ENCODE data around the gene CLSTN1. TPM values are rescaled to one million over a fixed set of nuclear protein-coding genes. Genes with fewer than 3 reads are reported as not detected.

Gene CLSTN1
- total RNA-seq, 1 donor from 2014 or later = 62.7 TPM

DNA sequence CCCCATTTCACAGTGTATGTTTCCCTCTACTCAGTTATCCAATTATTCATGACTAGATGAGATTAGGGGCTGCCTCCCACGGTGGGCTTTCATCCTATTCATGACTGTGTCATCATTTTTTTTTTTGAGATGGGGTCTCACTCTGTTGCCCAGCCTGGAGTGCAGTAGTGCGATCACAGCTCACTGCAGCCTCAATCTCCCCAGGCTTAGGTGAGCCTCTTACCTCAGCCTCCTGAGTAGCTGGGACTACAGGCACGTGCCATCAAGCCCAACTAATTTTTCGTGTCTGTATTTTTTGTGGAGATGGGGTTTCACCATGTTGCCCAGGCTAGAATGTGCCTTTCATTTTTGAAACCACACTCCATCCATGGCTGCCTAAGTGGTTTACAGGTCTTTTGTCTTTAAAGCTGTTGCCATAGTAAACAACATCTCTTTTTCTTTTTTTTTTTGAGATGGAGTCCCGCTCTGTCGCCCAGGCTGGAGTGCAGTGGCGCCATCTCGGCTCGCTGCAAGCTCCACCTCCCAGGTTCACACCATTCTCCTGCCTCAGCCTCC is 112.2 kb downstream of the CLSTN1 start:
- no peak for DNase-seq

DNA sequence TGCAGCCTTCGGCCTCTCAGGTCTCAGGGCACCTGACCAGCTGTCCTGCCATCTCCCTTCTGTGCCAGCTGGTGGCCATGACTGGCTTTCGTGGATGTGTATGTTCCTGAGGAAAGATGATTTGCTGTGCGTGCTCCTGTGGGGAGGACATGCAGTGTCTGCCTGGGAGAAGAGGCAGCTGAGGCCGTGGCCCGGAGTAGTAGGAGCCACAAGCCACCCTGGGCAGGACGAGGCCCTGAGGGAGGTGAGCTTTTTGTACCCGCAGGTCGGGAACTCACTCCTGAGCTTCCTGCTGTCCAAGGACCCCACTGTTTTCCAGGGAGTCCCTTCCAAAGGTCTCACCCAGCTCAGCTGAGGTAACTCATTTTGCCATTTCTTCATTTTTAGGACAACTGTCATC is 113.7 kb downstream of the CLSTN1 start:
- no peak for DNase-seq

GRCh38 chr1:9706178-9706577 is 117.6 kb downstream of the CLSTN1 start:
- DNase-seq = no peak

- DNase-seq = no peak
Observed at GRCh38 chr1:9705337-9706093, 118.2 kb downstream of the CLSTN1 start.

DNA sequence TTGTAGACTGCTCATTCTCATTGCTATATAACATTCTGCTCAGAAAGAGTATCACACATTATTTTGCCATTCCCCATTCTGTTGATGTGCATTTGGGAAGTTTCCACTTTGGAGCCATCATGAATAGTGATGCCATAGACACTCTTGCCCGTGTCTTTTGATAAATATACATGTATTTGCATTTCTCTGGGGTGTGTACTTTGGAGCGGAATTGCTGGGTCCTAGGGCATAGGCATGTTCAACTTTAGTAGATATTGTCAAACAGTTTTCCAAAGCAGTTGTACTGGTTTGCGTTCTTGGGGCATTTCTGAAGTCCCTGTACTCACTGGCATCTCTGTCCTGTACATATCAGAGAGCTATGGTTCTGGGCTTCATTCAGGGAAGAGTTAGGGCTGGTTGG is 120.1 kb downstream of the CLSTN1 start:
- DNase-seq = no peak

- no peak for DNase-seq
Observed at GRCh38 chr1:9703165-9703509, 120.6 kb downstream of the CLSTN1 start.

- DNase-seq = no peak
Observed at GRCh38 chr1:9701665-9702064, 122.1 kb downstream of the CLSTN1 start.

GRCh38 chr1:9700340-9700739 is 123.4 kb downstream of the CLSTN1 start:
- no peak for DNase-seq

DNA sequence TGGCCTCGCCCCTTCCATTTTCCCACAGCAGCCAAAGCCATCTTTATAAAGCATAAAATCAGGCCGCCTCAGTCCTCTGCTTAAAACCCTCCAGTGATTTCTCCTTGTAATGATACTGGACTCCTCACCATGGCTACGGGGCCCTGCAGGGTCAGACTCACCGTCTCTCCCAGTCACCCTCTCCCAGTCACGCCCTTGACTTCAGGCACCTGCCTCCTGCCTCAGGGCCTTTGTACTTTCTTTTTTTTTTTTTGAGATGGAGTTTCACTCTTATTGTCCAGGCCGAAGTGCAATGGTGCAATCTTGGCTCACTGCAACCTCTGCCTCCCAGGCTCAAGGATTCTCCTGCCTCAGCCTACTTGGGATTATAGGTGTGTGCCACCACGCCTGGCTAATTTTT is 124.4 kb downstream of the CLSTN1 start:
- DNase-seq = no peak

DNA sequence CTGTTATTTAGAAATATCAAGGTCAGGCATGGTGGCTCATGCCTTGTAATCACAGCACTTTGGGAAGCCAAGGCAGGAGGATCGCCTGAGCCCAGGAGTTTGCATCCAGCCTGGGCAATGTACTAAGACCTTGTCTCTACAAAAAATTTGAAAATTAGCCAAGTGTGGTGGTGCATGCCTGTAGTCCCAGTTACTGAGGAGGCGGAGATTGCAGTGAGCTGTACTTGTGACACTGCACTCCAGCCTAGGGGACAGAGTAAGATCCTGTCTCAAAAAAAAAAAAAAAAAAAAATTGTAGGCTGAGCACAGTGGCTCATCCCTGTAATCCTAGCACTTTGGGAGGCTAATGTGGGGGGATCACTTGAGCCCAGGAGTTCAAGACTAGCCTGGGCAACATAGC is 127.0 kb downstream of the CLSTN1 start:
- DNase-seq = no peak

DNA sequence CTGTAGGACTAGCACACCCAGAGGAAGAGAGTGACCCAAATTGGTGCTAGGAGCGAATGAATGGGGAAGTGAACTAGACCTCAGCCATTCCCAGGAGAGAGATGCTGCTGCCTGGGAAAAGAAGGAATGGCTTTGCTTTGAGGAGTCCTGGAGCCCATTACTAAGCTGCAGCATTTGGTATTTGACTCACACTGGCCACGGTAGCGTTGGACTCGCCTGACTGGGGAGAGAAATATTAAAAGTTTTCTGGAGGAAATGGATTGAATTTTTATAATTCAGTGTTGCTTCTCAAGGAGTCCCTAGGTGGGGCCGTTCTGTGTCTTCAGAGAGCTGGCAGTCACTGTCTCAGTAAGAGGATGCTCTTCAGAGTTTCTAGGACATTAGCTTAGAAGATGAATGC is 132.1 kb downstream of the CLSTN1 start:
- DNase-seq = no peak

DNA sequence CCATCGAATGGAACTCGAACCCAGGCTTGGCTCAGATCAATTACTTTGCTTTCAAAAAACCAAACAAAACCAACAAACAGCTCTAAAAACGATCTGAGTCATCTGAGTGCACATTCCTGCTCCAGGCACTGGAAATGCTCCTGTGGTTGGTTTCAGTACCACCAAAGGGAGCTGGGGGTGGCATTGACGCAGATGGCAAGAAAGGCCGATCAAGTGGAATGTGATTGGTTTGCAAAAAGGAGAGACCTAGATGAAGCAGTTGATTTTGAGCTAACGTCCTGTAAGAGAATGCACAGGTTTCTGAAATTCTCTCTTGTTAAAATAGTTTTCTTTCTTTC is 132.7 kb downstream of the CLSTN1 start:
- DNase-seq = no peak

GRCh38 chr1:9690440-9691107 is 133.2 kb downstream of the CLSTN1 start:
- no peak for DNase-seq

- no peak for DNase-seq
Observed at GRCh38 chr1:9689971-9690381, 133.8 kb downstream of the CLSTN1 start.

DNA sequence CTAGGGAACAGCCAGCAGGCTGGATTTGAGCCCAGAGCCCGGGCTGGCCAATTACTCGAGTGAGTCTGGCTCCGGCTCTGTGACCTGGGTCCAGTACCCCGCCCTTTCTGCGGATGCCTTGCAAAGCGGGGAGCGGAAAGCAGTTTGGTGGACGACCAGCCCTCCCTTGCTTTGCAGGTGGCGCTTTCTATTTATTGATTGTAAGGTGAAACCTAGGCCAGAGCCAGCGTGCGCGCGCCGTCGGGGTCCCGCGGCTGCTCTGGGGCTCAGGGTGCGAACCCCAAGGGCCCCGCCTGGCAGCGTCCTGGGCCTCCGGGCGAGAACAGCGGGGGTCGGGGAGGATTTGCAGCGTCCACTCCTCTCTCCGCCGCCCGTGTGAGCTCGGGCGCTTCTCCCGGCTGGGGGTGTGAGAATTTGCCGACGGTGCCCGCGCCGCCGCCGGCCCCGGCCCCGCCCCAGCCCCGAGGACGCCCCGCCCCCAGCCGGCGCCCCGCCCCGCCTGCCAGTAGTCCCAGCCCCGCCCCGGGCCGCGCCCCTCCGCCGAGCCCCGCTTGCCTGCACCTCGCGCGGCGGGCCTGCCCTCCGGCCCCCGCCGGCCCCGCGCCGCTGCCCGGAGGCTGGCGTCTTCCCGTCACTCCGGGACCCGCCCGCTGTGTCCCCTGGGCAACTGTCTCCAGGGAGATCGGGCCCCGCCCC is 134.6 kb downstream of the CLSTN1 start:
- no peak for DNase-seq

DNA sequence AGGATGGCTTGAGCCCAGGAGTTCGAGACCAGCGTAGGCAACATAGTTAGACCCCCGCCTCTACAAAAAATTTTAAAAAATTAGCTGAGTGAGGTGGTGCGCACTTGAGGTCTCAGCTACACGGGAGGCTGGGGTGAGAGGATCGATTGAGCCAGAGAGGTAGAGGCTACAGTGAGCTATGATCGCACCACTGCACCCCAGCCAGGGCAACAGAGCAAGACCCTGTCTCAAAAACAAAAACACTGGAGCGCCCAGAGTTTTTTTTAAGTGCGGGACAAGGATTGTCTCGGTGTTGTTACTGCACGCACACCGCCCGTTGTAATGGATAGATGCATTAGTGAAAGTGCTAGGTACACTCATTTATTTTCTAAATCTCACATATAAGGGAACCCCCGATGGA is 135.2 kb downstream of the CLSTN1 start:
- no peak for DNase-seq

- DNase-seq = no peak
Observed at GRCh38 chr1:9687874-9688582, 135.7 kb downstream of the CLSTN1 start.

- DNase-seq = no peak
Observed at GRCh38 chr1:9687120-9687873, 136.5 kb downstream of the CLSTN1 start.

GRCh38 chr1:9684801-9685200 is 139.0 kb downstream of the CLSTN1 start:
- DNase-seq = no peak

DNA sequence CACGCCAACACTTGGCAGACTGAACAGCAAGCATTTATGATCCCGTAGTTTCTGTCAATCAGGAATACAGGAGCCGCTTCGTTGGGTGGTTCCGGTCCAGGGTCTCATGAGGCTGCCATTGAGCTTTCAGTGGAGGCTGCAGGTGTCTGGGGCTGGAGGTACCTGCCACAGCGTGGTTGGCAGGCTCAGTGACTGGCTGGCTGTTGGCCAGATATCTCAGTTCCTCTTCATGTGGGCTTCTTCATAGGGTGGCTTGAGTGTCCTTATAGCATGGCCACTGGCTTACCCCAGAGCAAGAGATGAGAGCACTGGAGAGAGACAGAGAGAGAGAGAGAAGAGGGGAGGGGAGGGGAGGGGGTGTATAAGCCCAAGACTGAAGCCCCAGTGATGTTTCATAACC is 142.9 kb downstream of the CLSTN1 start:
- no peak for DNase-seq

DNA sequence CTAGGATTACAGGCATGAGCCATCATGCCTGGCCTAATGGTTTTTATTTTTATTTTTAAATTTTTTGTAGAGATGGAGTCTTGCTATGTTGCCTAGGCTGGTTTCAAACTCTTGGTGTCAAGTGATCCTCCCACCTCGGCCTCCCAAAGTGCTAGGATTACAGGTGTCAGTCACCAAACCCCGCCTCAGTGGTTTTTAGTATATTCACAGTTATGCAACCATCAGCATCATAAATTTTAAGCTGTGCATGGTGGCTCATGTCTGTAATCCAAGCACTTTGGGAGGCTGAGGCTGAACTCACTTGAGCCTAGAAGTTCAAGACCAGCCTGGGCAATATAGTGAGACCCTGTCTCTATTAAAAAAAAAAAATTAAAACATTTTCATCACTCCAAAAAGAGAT is 143.7 kb downstream of the CLSTN1 start:
- no peak for DNase-seq
